Common myeloid progenitor, CD34-positive (primary cell): ENCODE measurements around the gene HDHD5.

Source experiments
- CTCF ChIA-PET: fragments of 350-600 bp; sonication (Branson Sonifier 250); formaldehyde crosslinking; loops from one replicate; lab custom pipeline; 2021; ENCODE audit warnings: antibody characterized with exemption; lab: Charles Lee
- POLR2A ChIA-PET: fragments of 350-600 bp; sonication (Branson Sonifier 250); formaldehyde crosslinking; loops from one replicate; lab custom pipeline; 2021; ENCODE audit warnings: antibody characterized with exemption; lab: Charles Lee
- DNase-seq, 3 donors: peaks; one replicate each; pipeline versions ENCODE4 v3.0.0 to v3.0.0-alpha.2; 2013
- H3K27ac ChIP-seq, 2 experiments: 1 replicate in 1 of 2; 2 replicates in 1 of 2; pipeline ENCODE4 v1.7.0; 2013; ENCODE audit warnings: inconsistent platforms in 2 of 2, low read length in 2 of 2, mild to moderate bottlenecking in 2 of 2, low read depth in 1 of 2, moderate library complexity in 1 of 2; ENCODE audit not compliant: severe bottlenecking in 2 of 2, insufficient read depth in 1 of 2, poor library complexity in 1 of 2
- H3K27me3 ChIP-seq, 5 experiments: replicated peaks in 2 of 5; 1 replicate in 3 of 5; 2 replicates in 2 of 5; pipeline versions ENCODE4 v1.6.1 to v1.7.0; 2013; ENCODE audit warnings: low read length in 4 of 5, mild to moderate bottlenecking in 2 of 5, moderate library complexity in 2 of 5, inconsistent platforms in 1 of 5; ENCODE audit not compliant: insufficient read depth in 5 of 5, control insufficient read depth in 4 of 5
- H3K36me3 ChIP-seq, 4 experiments: 1 replicate in 2 of 4; 2 replicates in 2 of 4; pipeline versions ENCODE4 v1.6.1 to v1.7.0; 2013; ENCODE audit warnings: low read length in 3 of 4, control low read depth in 1 of 4, mild to moderate bottlenecking in 1 of 4; ENCODE audit not compliant: control insufficient read depth in 4 of 4, insufficient read depth in 4 of 4
- H3K4me1 ChIP-seq, 4 experiments: 1 replicate in 3 of 4; 2 replicates in 1 of 4; pipeline versions ENCODE4 v1.6.1 to v1.7.1; 2013; ENCODE audit warnings: low read length in 3 of 4, mild to moderate bottlenecking in 3 of 4, control low read depth in 1 of 4, inconsistent platforms in 1 of 4, moderate library complexity in 1 of 4; ENCODE audit not compliant: control insufficient read depth in 4 of 4, insufficient read depth in 4 of 4; ENCODE audit errors: control extremely low read depth in 1 of 4
- H3K4me3 ChIP-seq, 7 experiments: 1 replicate in 4 of 7; 2 replicates in 3 of 7; pipeline versions ENCODE4 v1.5.1 to v1.7.0; 2013; ENCODE audit warnings: mild to moderate bottlenecking in 7 of 7, low read length in 6 of 7, moderate library complexity in 6 of 7, inconsistent platforms in 2 of 7, low read depth in 2 of 7, control low read depth in 1 of 7; ENCODE audit not compliant: insufficient read depth in 4 of 7, control insufficient read depth in 1 of 7; ENCODE audit errors: extremely low read depth in 1 of 7
- H3K9me3 ChIP-seq, 5 experiments: 1 replicate in 4 of 5; 2 replicates in 1 of 5; pipeline versions ENCODE4 v1.6.1 to v1.7.1; 2013; ENCODE audit warnings: low read length in 4 of 5, mild to moderate bottlenecking in 2 of 5, inconsistent platforms in 1 of 5, low read depth in 1 of 5, moderate library complexity in 1 of 5; ENCODE audit not compliant: control insufficient read depth in 4 of 5, insufficient read depth in 2 of 5; ENCODE audit errors: control extremely low read depth in 1 of 5
- WGBS: methylation state at CpG from one replicate; pipeline ENCODE4 v1.1.5; 2013; ENCODE audit not compliant: insufficient coverage; 5-methylcytosine and 5-hydroxymethylcytosine counted together

HDHD5 gene

DNA sequence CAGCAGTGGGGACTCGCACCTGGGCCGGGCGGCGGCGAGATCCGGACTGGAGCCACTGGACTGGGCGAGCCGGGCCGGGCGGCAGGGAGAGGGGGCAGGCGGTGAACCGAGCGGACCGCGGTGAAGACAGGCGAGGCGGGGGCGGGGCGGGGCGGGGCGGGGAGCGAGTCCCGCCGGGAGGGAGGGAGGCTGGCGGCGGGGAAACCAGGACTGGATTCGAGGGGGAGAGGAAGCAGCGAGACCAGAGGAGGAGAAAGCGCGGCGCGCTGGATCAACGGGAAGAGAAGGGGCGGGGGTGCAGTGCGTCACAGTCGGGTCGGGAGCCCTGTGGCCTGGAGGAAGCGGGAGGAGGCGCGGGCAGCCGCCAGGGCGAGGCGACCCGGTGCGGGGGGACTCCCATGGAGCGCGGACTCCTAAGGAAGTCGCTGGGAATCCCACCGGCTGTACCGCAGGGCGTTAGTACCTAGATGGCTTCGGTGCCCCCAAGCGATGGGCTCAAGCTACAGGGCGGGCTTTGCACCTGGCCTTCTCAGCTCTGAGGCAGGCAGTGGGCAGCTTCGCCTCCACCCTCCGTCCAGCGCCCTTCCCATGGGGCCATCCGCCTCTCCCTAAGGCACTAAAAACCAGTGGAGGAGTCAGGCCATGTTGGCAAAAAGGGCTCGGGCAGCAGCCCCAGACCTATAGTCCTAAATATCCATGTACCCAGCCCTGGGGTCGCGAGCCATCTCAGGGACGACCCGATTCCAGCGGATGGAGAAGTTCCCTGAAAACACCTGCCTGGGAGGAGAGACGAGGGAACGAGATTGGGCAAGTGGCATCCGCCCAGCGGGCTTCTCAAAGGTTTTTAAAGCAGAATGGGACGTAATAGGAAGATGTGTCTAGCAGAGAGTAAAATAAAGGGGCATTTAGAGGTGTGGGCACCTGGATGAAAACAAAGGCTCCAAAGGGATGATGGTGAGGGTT lies 37.6 kb downstream of the HDHD5 start, which contains the start of gene TMEM121B:
Gene TMEM121B (minus strand): TSS at position 128 of the 963 bp plus-strand sequence. CDS start 233 bp downstream, outside the sequence.
- peaks cover 0 to 48% (median 17%) of the 10 kb centered on the region in 5 experiments for H3K27me3 ChIP-seq
- 10% methylated on average over 49 of the region's 69 CpGs for WGBS
- H3K27ac ChIP-seq, result no peak within 1 kb of the TSS
- ChIA-PET CTCF (no interaction called here), POLR2A (no interaction called here)
- H3K4me1 ChIP-seq, result peaks cover 18 to 49% (median 44%) of the 10 kb centered on the region in 4 experiments
- DNase-seq, result peak in 2 of 3 donors; percentile 65 to 67
- no peaks in the 10 kb centered on the region for H3K36me3 ChIP-seq
- peak within 1 kb of the TSS in 6 of 7 experiments; percentile 10 to 66 (median 51) for H3K4me3 ChIP-seq
- no peaks in the 10 kb centered on the region for H3K9me3 ChIP-seq

DNA sequence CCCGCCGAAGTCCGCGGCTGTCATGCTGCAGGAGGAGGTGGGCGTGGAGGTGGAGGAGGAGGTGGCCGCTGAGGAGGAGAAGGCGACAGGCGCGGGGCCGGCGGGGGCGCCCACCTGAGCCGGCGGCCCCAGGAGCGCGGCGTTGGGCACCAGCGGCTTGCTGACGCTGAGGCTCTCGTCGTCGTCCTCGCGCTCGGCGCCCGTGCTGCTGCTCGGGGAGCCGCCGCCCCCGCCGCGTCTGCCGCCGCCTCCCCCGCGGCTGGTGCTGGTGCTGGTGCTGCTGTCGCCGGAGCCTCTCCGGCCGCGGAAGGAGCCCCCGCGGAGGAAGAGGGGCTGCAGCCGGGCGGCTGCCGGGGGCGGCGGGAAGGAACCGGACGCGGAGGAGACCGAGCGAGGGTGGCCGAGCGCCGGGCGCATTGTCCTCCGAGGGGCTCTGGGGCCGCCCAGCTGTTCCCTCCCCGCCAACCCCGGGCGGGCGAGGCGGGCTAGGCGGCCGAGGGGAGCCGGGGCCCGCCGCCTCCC lies 38.3 kb downstream of the HDHD5 start:
- CTCF ChIA-PET, result no interaction called here
- Histone ChIP-seq H3K27me3 (peaks cover 0 to 48% (median 17%) of the 10 kb centered on the region in 5 experiments), H3K4me3 (peak overlapping the region in 5 of 7 experiments; percentile 10 to 66 (median 56)), H3K27ac (no peak overlapping the region), H3K36me3 (no peaks in the 10 kb centered on the region), H3K9me3 (no peaks in the 10 kb centered on the region), H3K4me1 (peaks cover 25 to 57% (median 51%) of the 10 kb centered on the region in 4 experiments)
- DNase-seq, result peak in 2 of 3 donors; percentile 20 to 39
- POLR2A ChIA-PET, result no interaction called here
- WGBS, result under 1% methylated on average over 48 of the region's 70 CpGs

DNA sequence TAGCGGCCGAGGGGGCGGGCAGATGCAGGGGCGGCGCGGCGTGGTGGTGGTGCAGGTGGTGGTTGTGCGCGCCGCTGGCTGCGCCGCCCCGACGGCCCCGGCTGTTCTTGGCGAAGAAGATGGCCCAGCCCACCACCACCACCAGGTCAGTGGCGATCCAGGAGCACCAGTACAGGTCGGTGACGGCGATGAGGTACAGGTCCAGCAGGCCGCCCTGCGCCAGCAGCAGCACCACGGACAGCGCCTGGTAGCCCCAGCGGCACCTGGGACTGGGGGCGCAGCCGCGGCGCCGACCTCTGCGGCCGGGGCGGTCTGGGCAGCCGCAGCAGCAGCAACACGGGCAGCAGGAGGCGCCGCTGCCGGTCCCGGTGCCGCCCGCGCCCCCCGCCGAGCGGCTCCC lies 38.8 kb downstream of the HDHD5 start:
- peaks cover 0 to 48% (median 17%) of the 10 kb centered on the region in 5 experiments for H3K27me3 ChIP-seq
- peak; percentile 45 to 81 (median 78) for DNase-seq
- ChIA-PET CTCF (interaction anchor here (0.7 to 1.4 kb wide), 3 partner anchors 14 to 47 kb away, joined by 3 to 5 read pairs (median 4); no protein-coding TSS in a partner anchor), POLR2A (no interaction called here)
- H3K27ac ChIP-seq, result no peak overlapping the region
- 2% methylated on average over 30 of the region's 45 CpGs for WGBS
- H3K4me3 ChIP-seq, result peak overlapping the region in 3 of 7 experiments; percentile 44 to 66 (median 56)
- H3K36me3 ChIP-seq, result no peaks in the 10 kb centered on the region
- H3K9me3 ChIP-seq, result no peaks in the 10 kb centered on the region
- H3K4me1 ChIP-seq, result peaks cover 28 to 62% (median 56%) of the 10 kb centered on the region in 4 experiments

DNA sequence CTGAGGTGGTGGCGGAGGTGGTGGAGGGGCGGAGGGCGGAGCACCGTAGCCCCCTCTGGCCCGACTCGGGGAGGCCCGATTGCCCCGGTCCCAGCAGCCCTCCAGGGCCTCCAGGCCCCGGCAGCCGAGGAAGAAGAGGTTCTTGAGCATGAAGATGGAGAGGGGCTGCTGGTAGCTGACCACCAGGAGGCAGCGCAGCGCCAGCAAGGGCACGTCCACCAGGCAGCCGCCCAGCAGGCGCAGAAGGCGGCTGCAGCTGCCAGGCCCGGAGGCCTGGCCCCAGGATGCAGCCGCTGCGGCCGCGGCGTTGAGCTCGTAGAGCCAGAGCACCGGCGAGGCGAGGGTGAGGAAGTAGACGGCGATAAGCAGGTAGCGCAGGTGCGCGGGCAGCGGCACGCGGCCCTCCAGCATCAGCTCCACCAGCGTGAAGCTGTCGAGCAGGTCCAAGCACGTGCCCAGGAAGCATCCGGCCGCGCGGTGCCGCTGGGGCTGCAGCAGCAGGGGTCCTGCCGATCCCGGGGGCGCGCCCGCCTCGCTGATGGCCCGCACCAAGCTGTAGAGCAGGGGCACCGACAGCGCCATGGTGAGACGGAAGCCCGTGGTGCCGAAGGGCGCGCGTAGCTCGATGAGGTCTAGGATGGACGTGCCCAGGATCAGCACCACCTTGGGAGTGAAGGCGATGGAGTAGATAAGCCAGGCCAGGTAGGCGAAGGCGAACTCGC lies 39.4 kb downstream of the HDHD5 start:
- POLR2A ChIA-PET, result no interaction called here
- Histone ChIP-seq H3K9me3 (no peaks in the 10 kb centered on the region), H3K36me3 (no peaks in the 10 kb centered on the region), H3K27me3 (peaks cover 0 to 48% (median 17%) of the 10 kb centered on the region in 5 experiments), H3K27ac (no peak overlapping the region), H3K4me3 (no peak overlapping the region), H3K4me1 (peaks cover 33 to 68% (median 63%) of the 10 kb centered on the region in 4 experiments)
- WGBS, result 36% methylated on average over 54 of the region's 63 CpGs
- peak; percentile 33 to 66 (median 62) for DNase-seq
- CTCF ChIA-PET, result interaction anchor here (0.7 to 1.4 kb wide), 3 partner anchors 13 to 48 kb away, joined by 3 to 5 read pairs (median 4); no protein-coding TSS in a partner anchor

DNA sequence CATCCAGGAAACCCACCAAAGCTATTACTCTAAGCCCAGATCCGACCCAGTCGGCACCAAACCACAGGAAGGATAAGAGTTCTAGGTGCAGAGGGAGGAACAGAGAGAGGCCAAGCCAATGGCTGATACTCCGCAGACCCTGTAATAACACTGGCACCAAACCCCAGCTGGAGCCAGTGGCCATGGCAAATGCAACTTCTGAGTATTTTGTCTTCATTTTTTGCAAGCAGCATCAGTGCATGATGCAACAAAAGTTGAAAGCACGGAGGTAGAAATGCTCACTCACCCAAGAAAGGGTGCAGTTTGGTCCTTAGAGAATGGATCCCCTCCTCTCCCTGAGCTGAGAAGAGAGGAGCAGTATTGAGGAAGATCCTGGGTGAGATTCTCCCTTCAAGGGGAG lies 40.7 kb downstream of the HDHD5 start:
- no peak for DNase-seq
- H3K4me1 ChIP-seq, result peaks cover 33 to 81% (median 73%) of the 10 kb centered on the region in 4 experiments
- no peaks in the 10 kb centered on the region for H3K36me3 ChIP-seq
- no peak overlapping the region for H3K27ac ChIP-seq
- WGBS, result 43% methylated on average over 4 of the region's 4 CpGs
- POLR2A ChIA-PET, result no interaction called here
- H3K4me3 ChIP-seq, result peak overlapping the region in 3 of 7 experiments; percentile 8 to 36 (median 35)
- no peaks in the 10 kb centered on the region for H3K9me3 ChIP-seq
- H3K27me3 ChIP-seq, result peaks cover 0 to 45% (median 17%) of the 10 kb centered on the region in 5 experiments
- CTCF ChIA-PET, result interaction anchor here (1.0 to 1.2 kb wide), 2 partner anchors 44 to 54 kb away, joined by 3 to 4 read pairs; no protein-coding TSS in a partner anchor

DNA sequence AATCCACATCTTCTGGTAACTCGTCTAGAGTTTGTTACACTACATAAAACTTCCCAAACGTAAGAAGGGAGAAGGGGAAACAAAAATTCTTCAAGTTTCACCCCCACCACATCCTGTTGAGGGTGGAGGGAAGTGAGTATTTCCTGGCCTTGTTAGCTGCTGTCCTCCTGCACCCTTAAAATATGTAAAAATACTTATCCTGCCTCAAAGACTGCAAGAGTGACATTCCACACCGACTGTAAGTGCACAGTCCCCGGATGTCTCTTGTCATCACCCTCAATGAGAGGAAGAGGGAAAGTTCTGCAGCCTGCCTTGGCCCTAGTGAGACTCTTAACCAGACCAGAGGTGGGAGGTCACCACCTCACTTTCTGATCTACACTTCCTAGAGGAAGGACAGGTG lies 41.2 kb downstream of the HDHD5 start:
- POLR2A ChIA-PET, result no interaction called here
- H3K9me3 ChIP-seq, result no peaks in the 10 kb centered on the region
- no CpG with 5 or more reads among the region's 4 CpGs for WGBS
- peak in 2 of 3 donors; percentile 26 to 38 for DNase-seq
- H3K27me3 ChIP-seq, result peaks cover 0 to 41% (median 17%) of the 10 kb centered on the region in 5 experiments
- H3K27ac ChIP-seq, result no peak overlapping the region
- peak overlapping the region in 4 of 7 experiments; percentile 5 to 36 (median 22) for H3K4me3 ChIP-seq
- H3K36me3 ChIP-seq, result no peaks in the 10 kb centered on the region
- CTCF ChIA-PET, result interaction anchor here (1.0 to 3.0 kb wide), 3 partner anchors 11 to 55 kb away, joined by 3 to 11 read pairs (median 4); no protein-coding TSS in a partner anchor
- peaks cover 33 to 84% (median 73%) of the 10 kb centered on the region in 4 experiments for H3K4me1 ChIP-seq
